Dedifferentiated amniotic fluid mesenchymal stem cell (primary cell): ENCODE data around the gene NCKAP5.
"Not testable (repeated sequence)": the region's sequence is repeated elsewhere in the genome, so short reads cannot be mapped to it uniquely, and the experiment has no call there.

Experiments
- DNase-seq: peaks from one replicate; pipeline ENCODE4 v3.0.0-alpha.2; 2016; ENCODE audit errors: extremely low spot score

NCKAP5 gene

DNA sequence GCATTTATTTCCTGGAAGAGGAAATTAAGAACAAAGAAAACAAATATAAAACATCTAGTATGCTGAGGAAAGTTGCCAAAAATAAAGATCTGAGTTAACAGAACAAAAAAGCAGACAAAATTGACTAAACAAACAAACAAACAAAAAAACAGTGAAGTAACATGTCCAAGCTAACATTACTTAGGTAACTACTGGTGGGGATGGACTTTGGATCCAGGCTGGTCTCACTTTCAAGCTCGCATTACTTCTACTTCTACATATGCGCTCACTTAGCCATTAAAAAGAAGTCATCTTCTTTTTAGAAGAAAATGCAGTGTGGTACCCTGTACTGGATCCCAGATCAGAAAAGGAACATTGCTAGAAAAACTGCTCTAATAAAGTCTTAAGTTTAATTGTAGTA lies 358.9 kb downstream of the NCKAP5 start:
- DNase-seq: no peak

DNA sequence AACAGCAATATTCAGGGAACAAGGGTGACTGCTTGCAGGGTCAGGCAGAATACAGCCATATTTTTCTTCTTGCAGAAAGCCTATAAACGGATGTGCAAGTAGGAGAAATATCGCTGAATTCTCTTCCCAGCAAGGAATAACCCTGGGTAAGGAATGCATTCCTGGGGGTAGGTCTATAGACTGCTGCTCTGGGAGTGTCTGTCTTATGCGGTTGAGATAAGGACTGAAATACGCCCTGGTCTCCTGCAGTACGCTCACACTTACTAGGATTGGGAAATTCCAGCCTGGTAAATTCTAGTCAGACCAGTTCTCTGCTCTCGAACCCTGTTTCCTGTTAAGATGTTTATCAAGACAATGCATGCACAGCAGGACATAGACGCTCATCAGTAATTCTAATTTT lies 361.6 kb downstream of the NCKAP5 start:
- DNase-seq: not testable (repeated sequence)

DNA sequence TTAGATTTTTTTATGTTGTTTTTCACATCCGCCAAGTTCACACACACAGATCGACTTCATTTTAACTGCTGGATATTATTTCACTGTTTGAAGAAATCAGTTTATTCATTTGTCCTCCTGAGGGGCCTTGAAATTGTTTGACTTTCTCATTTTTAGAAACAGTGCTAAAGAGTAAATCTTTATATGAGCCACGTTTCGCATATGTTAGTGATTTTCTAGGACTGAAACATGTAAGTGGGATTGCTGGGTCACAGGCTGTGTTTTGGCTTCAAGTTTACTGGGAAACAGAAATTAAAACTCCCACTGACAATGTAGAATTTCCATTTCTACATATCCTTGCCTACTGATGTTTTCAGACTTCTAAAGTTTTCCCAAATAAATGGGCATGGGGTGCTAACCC lies 363.8 kb downstream of the NCKAP5 start:
- no peak for DNase-seq

DNA sequence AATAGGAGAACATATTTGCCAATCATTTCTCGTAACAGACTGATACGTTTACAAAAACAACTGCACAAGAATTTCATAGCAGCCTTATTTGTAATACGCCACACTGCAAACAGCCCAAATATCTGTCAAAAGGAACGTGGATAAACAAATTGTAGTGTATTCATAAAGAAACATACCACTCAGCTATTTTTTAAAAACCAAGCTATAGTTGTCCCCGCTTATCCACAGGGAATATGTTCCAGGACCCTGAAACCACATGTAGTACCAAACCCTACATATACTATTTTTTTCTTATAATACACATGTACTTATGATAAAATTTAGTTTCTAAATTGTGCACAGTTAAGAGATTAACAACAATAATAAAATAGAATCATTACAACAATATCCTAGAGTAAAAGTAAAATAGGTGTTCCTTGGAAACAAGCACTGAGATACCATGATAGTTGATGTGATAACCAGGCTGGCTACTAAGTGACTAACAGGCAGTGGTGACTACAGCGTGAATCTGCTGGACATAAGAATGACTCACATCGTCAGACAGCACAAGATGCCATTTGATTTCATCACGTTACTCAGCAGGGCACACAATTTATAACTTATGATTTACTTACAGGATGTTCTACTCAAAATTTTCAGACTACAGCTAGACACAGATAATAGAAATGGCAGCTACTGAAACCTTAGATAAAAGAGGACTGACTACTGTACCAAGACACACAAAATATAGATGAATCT lies 367.4 kb downstream of the NCKAP5 start:
- DNase-seq: peak; percentile 73

DNA sequence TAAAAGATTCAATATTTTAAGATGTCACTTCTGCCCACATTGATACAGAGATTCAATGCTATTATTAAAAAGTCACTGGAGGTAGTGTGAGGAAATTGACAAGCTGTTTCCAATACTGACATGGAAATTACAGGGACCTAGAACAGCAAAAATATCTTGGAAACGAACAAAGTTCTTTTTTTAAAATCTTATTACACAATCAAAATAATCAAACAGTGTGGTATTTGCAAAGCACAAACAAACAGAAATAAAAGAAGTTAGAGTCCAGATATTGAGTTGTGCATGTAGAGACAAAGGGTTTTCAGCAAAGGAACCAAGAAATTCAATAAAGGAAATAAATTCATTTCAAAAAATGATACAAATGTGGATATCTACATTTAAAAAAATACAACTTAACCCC lies 369.6 kb downstream of the NCKAP5 start:
- DNase-seq: no peak

DNA sequence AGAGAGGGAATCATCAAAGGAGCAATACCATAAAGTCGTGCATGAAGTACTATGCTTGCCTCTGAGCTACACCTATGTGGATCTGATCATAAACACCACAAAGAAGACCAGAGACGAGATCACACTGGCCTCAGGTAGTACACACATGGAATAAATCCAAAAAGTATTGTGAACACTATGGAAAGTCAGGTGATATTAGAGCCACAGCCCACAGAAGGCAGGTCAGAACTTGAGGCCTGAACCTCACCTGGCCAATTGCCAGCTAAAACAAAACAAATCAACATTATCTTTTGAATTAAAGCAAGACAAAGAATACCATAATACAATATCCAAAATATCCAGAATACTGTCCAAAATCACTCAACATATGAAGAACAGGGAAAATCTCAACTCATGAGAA lies 371.1 kb downstream of the NCKAP5 start:
- no peak for DNase-seq

DNA sequence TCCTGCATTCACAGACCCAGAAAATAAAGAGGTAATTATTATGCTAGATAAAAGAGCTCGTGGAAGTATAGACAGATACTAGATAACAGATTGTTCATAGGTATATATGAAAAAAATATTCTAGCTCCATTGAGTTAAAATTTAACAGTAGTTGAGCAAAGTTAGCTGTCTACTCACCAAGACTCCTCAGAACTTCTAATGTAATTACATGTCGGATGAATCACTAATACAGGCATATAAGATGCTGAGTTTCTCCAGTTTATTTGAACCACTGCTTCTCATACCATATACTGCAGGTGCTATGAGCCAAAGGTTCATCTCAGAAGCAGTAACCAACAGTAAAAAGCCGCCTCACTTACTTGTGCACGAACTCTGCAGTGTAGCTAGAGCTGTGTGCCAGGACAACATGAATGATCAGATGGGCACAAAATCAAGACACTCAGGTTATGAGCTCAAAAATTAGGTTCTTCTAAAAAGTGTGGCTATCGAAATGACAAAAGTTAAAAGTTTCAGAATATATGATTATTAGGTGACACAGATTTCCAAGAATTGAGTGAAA lies 373.4 kb downstream of the NCKAP5 start:
- DNase-seq: no peak

DNA sequence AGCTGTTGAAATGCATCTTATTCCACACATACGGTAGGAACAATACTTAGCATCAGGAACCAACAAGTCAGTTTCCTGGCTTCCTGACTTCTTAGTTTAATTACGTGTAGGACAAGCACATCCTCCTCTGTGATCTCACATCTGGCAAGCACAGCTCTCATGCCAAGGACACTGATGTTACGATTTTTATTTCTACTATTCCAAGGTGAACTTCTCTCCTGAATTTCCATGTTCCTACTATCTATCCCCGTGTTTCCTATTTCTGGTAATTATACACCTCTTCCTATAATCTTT lies 374.0 kb downstream of the NCKAP5 start:
- no peak for DNase-seq

DNA sequence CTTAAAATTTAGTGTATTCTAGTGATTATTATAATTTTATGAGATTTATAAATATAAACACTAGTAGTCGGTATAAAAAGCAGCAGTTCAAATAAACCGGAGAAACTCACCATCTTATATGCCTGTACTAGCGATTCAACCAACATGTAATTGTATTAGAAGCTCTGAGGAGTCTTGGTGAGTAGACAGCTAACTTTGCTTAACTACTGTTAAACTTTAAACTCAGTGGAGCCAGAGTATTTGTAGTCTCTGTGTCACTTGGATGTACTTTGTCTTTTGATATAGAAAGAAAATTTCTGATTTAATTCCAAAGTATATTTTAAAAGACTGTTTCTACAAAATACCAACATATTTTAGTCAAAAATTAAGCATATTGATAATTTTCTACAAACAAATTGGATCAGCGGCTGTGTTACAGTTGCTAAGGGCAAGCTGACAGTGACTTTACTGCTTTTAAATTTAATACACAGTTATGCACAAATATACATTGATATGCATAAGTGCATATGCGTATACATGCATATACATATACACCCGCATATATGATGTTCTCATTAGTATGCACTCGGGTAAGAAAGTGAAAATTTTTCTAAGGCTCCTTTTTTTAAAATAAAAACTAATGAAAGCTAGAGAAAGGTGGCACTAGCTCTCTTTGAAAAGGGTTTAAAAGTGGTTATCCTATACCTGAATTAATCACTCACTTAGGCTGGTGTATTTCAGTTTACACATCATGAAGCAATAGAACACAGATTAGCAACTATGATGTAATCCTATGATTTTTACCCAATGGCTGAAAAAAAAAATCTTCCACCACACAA lies 374.5 kb downstream of the NCKAP5 start:
- DNase-seq: no peak

DNA sequence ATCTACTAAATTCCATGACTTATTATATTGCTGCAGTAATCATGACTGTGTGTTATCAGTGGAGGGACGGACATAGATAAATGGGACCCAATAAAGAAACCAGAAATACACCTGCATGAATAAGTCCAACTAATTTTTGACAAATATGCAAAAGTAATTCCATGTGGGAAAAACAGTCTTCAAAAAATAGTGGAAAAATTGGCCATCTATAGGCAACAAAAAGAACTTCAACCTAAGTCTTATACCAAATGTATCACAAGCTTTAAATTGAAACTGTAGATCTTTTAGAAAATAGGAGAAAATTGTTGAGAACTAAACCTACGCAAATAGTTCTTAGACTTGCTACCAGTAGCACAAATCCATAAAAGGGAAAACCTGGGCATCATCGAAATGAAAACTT lies 376.2 kb downstream of the NCKAP5 start:
- no peak for DNase-seq

DNA sequence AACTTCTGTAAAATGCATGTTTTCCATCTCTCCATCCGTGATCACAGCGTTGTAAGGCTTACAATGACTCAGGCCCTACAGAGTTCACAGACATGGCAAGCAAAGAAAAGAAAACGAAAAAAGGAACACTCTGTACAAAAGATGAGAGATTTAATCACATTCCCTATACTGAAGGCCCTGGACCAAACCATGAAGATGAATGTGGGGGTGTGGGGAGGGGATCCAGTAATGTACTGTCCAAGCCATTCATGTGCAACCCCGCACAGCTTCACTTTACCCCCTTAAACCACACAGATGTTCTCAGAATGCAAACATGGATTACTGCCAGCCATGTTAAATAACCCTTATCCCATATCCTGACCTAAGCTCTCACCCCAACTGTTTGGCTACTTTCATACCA lies 391.1 kb downstream of the NCKAP5 start:
- DNase-seq: no peak

DNA sequence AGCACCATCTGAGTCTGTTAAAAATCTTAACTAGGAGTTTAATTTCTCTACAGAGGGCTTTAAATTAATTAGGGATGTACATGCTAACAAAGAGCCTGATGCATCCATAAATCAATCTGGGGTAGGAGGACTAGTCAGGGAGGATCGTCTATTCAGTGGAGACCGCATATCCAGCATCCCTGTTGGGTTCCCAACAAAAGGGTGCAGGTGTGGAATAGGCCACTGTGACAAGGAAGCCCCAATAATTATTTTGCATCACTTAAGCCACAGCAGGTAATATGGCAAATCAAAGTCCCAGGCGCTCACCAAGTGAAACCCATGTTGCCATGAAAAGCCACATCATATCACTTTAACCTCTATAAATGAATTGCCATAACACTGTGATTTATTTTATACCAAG lies 392.3 kb downstream of the NCKAP5 start:
- DNase-seq: no peak

DNA sequence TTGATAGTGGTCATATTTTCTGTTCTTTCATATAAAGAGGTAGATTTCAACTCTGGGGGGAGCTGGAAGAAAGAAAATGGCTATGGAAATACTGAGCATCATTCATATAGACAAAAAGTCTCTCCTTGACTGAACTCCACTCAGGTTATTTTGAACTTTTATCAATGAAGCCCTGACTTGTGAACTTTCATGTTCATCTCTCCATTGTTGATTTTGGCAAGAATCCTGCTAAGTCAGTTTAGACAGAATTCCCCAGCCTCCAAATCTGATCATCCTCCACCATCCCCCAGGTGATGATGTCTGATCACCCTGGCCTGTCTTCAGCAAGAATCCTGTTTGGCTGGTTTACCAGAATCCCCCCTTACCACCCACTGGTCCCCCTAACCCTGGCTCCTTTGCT lies 395.0 kb downstream of the NCKAP5 start:
- DNase-seq: no peak

DNA sequence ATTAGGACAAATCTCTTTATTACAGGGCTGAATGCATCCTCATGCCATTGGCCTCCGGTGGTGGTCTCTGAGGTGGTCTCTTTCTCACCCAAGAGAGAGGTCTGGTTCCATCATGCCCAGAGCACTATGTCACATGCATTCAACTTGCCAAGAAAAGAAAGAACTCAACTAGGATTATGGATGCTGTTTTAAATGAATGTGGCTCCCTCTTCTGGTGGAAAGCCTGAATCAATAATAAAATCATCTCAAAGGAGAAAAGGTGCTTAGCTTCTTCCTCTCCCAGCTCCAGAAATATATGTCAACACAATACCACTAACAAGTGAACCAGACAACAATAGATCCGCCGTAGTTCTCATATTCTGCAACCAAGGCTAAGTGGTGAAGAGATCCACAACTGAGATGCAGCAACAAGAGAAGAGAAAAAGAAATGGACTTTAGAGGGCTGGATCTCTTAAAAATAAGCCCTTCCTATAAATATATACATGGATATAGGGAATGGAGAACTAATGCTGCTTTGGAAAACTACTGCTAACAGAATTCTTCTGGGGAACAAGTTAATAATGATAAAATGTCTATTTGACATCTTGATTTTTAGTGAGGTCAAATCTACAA lies 396.8 kb downstream of the NCKAP5 start:
- peak; percentile 59 for DNase-seq

DNA sequence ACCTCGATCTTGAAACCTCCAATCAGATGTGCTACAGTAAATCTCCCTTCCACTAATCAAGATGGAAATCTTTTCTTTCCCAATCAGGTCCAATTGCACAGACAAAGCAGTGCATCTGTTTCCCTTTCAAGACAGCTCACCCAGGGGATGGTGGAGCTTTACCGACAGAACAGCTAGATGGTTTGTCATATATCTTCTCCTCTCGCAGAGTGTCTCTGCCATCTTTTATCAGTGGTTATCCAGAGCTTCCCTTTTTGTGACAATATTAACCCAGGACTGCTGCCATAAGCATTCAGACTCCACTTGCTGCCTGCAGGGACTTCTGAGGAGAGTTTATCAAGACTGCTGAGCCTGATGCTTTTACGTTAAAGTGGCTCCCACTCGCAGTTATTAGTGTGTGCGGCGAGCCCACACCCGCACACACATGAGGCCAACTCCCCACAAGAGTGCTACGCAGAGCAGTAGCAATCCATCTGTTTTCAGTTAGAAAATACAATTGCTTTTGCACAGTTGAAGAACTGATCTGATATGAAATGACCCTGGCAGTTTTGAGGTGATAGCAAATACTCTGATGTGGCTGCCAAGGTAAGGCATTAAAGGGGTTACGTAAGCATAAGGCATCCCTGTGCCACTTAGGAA lies 398.9 kb downstream of the NCKAP5 start:
- no peak for DNase-seq

DNA sequence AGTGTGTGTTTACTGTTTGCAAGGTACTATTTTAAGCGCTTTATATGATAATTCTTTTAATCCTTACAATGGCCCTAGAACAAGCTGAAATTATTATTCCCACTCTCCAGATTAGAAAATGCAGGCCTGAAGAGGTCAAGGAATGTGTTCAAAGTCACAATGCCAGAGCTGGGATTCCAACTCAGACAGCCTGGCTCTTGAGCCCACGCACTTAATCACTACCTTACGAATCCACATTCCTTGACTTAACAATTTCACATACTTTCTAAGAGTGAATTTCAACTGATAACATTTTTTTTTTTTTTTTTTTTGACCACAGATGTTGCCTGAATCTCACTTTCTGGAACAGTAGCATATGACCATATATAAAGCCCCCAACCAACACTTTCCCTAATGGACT lies 400.3 kb downstream of the NCKAP5 start:
- DNase-seq: no peak

DNA sequence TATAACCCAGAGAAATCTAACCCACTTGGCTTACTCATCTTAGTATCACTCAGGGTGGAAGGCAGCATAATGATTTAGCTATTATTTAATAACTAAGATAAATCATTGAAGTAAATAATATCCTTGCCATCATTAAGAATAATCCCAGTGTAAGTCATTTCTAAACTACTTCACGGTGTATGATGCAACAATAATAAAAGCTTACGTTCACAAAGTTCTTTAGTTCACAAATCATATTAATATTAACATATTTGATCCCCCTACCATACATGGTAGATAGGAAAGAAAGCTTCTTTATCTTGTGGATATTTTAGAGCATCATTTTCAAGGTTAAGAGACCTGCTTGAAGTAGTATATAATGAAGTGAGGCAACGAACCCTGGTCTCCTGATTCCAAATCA lies 401.0 kb downstream of the NCKAP5 start:
- DNase-seq: no peak

DNA sequence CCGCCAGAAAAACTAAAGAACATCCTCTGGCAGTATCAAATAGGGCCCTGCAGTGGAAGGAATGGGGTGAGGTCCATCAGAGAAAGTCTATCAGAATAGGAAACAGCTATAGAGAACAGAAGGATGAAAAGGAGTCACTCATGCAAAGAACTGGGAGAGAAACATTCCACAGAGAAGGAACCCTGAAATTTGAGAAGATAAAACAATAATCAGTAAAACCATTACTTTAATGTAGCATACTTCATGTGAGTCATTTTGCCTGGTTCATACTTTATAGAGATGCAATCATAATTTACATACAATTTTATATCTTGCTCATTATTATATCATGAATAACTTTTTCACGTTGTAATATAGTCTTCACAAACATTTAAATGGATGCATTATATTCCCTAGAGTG lies 402.2 kb downstream of the NCKAP5 start:
- DNase-seq: peak; percentile 16

DNA sequence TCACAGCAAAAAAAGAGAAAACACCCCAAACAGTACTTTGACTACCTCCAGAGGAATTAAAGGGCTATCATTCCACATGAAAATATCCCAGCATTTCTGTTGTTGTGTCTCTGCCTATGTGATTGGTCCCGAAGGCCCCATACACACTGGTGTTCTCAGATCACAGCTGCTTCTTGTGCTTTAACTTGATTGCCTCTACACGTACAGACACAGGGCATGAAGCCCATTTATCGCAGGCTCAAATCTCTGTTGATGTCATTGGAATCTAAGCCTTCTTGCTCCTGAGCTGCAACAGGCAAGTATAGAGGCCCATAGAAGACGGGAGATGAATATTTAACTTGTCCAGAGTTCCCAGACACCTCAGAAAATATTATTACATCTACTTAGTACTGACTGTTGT lies 405.2 kb downstream of the NCKAP5 start:
- no peak for DNase-seq

DNA sequence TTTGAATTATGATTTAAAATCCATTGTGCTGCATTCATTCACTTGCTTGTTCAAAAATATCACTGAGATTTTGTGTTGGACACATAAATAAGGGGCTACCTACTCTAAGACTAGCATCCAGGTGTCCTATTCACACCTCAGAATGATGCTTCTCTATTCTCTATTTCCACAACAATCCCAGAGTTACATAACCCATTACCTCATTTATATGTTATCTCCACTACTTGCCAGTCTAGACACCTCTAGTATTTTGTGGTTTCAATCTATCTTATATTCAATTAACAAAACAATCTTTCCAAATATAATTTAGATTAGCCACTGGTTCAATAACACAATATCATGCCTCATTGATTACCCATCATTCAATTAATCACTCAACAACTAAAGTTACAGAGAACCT lies 409.8 kb downstream of the NCKAP5 start:
- no peak for DNase-seq

DNA sequence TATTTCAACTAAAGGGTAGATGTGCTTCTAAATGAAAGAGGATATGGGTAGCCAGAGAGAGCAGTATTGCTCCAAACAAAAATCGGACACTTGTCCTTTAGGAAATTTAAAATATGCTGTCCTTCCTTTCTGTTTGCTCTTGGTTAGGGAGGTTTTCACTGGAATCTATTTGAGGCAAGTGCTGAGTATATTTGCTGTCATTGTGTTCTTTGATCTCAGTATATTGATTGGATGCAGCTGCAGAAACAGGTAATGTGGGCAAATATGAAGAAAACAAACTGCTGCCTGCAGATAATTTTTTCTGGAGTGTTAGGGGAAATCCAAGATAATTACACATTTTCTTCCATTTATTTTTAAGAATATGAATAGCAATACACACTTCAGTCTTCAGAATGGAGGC lies 410.2 kb downstream of the NCKAP5 start:
- no peak for DNase-seq

DNA sequence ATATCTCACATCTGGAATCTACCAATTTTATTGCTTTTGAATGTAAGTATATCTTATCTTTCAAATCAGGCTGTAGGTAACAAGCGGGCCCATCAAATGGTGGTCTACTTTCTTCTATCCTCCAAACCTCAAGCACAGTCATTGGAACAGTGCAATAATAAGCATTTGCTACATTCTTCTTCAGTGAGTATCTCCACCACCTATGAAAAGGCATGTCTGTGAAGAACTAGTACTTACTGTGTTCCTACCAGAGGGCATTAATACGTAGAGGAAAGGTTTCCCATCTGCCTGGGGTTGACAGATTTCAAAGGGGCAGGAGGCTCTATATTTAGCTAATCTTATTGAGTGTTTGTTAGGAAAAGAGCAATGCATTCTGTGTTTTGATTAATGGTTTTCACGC lies 411.1 kb downstream of the NCKAP5 start:
- DNase-seq: no peak
